DND-41 (cell line): Measurements from ENCODE around the gene IFNL4.

Experiments
- ATAC-seq: fragments of 200-7000 bp; cut with Tn5 transposase; 3 replicates; pipeline ENCODE4 v1.9.1; 2021; ENCODE audit warnings: low read depth; ENCODE audit not compliant: insufficient read depth
- DNase-seq: peaks from one replicate; pipeline ENCODE4 v3.0.0-alpha.2; 2020
- H2AFZ ChIP-seq: 2 replicates; pipeline ENCODE4 v1.6.0; 2012; ENCODE audit warnings: low read depth, low read length
- H3K27ac ChIP-seq: 2 replicates; pipeline ENCODE4 v1.5.1; 2012; ENCODE audit warnings: low read length, inconsistent platforms
- H3K27me3 ChIP-seq: fragments of 200-600 bp; sonication (generic); 2 replicates; pipeline ENCODE4 v1.6.0; 2012; ENCODE audit warnings: low read length, mild to moderate bottlenecking, inconsistent platforms; ENCODE audit not compliant: insufficient read depth, poor library complexity
- H3K36me3 ChIP-seq: 2 replicates; pipeline ENCODE4 v1.5.1; 2012; ENCODE audit warnings: low read length, inconsistent platforms; ENCODE audit not compliant: insufficient read depth
- H3K4me1 ChIP-seq: 2 replicates; pipeline ENCODE4 v1.5.1; 2012; ENCODE audit warnings: mild to moderate bottlenecking, low read length; ENCODE audit not compliant: insufficient read depth
- H3K4me2 ChIP-seq: 2 replicates; pipeline ENCODE4 v1.6.0; 2012; ENCODE audit warnings: mild to moderate bottlenecking, moderate library complexity, low read length, inconsistent platforms; ENCODE audit not compliant: insufficient read depth
- H3K4me3 ChIP-seq, 2 experiments: fragments of 200-600 bp in 1 of 2; shearing (Covaris generic) in 1 of 2; 2 replicates each; pipeline ENCODE4 v1.5.1; 2012 to 2016; ENCODE audit warnings: inconsistent platforms in 2 of 2, low read length in 2 of 2, mild to moderate bottlenecking in 2 of 2, low read depth in 1 of 2, moderate library complexity in 1 of 2
- H3K79me2 ChIP-seq: 2 replicates; pipeline ENCODE4 v1.6.0; 2012; ENCODE audit warnings: low read length, inconsistent platforms; ENCODE audit not compliant: insufficient read depth
- H3K9ac ChIP-seq: 2 replicates; pipeline ENCODE4 v1.6.0; 2012; ENCODE audit warnings: low read depth, mild to moderate bottlenecking, inconsistent platforms, low read length, moderate library complexity
- H3K9me3 ChIP-seq: 2 replicates; pipeline ENCODE4 v1.5.1; 2012; ENCODE audit warnings: low read length, moderate library complexity, mild to moderate bottlenecking, inconsistent platforms; ENCODE audit not compliant: insufficient read depth, severe bottlenecking
- H4K20me1 ChIP-seq: 2 replicates; pipeline ENCODE4 v1.6.0; 2012; ENCODE audit warnings: low read length; ENCODE audit not compliant: insufficient read depth
- CTCF ChIP-seq: IDR thresholded peaks from 2 replicates; pipeline ENCODE4 v1.5.1; 2012; ENCODE audit warnings: borderline replicate concordance, low read length, moderate library complexity, mild to moderate bottlenecking; ENCODE audit not compliant: poor library complexity, severe bottlenecking; ENCODE audit errors: extremely low read depth
- EZH2 ChIP-seq: IDR thresholded peaks from 3 replicates; pipeline ENCODE4 v1.6.1; 2012; ENCODE audit warnings: borderline replicate concordance, low read depth, mild to moderate bottlenecking, moderate library complexity, low read length, inconsistent platforms; ENCODE audit not compliant: severe bottlenecking

IFNL4 gene

GRCh38 chr19:39236527-39236926 is 12.1 kb downstream of the IFNL4 start:
- Histone ChIP-seq H3K4me1 (peaks cover 8% of the 10 kb centered on the region), H3K79me2 (no peaks in the 10 kb centered on the region), H2AFZ (no peak overlapping the region), H3K36me3 (no peaks in the 10 kb centered on the region), H3K4me2 (no peak overlapping the region), H3K9ac (no peak overlapping the region), H3K4me3 (no peak overlapping the region), H3K27me3 (no peaks in the 10 kb centered on the region), H3K9me3 (no peaks in the 10 kb centered on the region), H4K20me1 (no peaks in the 10 kb centered on the region), H3K27ac (no peak overlapping the region)
- no peak for DNase-seq
- TF ChIP-seq EZH2 (no peak), CTCF (no peak)
- no peak for ATAC-seq

GRCh38 chr19:39232708-39233107 is 15.9 kb downstream of the IFNL4 start:
- DNase-seq = no peak
- Histone ChIP-seq H3K4me3 (no peak overlapping the region), H3K9me3 (no peaks in the 10 kb centered on the region), H3K9ac (no peak overlapping the region), H3K79me2 (no peaks in the 10 kb centered on the region), H3K4me1 (peaks cover 3% of the 10 kb centered on the region), H3K27ac (no peak overlapping the region), H4K20me1 (no peaks in the 10 kb centered on the region), H3K4me2 (no peak overlapping the region), H2AFZ (no peak overlapping the region), H3K27me3 (no peaks in the 10 kb centered on the region), H3K36me3 (no peaks in the 10 kb centered on the region)
- no peak for ATAC-seq
- no peak for TF ChIP-seq CTCF
- TF ChIP-seq EZH2 = no peak

GRCh38 chr19:39230096-39230764 is 18.4 kb downstream of the IFNL4 start:
- Histone ChIP-seq H2AFZ (no peak overlapping the region), H3K79me2 (no peaks in the 10 kb centered on the region), H3K27ac (no peak overlapping the region), H3K9ac (no peak overlapping the region), H4K20me1 (no peaks in the 10 kb centered on the region), H3K9me3 (no peaks in the 10 kb centered on the region), H3K4me1 (no peaks in the 10 kb centered on the region), H3K4me3 (no peak overlapping the region), H3K4me2 (no peak overlapping the region), H3K36me3 (no peaks in the 10 kb centered on the region), H3K27me3 (no peaks in the 10 kb centered on the region)
- no peak for TF ChIP-seq CTCF
- TF ChIP-seq EZH2 = no peak
- DNase-seq = no peak
- no peak for ATAC-seq

GRCh38 chr19:39224910-39225309 is 23.7 kb downstream of the IFNL4 start:
- H3K9me3 ChIP-seq = no peaks in the 10 kb centered on the region
- no peak for TF ChIP-seq CTCF
- TF ChIP-seq EZH2 = no peak
- no peak overlapping the region for H3K4me3 ChIP-seq
- H4K20me1 ChIP-seq = no peaks in the 10 kb centered on the region
- H3K36me3 ChIP-seq = no peaks in the 10 kb centered on the region
- no peak for ATAC-seq
- no peaks in the 10 kb centered on the region for H3K27me3 ChIP-seq
- no peak overlapping the region for H2AFZ ChIP-seq
- no peaks in the 10 kb centered on the region for H3K4me1 ChIP-seq
- H3K4me2 ChIP-seq = no peak overlapping the region
- no peak overlapping the region for H3K9ac ChIP-seq
- H3K27ac ChIP-seq = no peak overlapping the region
- no peaks in the 10 kb centered on the region for H3K79me2 ChIP-seq
- DNase-seq = no peak
